Measurements from ENCODE around the gene CASP1. TPM values are rescaled to one million over a fixed set of nuclear protein-coding genes. Genes with fewer than 3 reads are reported as not detected.
A peak's percentile ranks its signal among the peaks of the same experiment; 100 is the strongest.
"Not testable (repeated sequence)": the region's sequence is repeated elsewhere in the genome, so short reads cannot be mapped to it uniquely, and the experiment has no call there.

The CASP1 gene
- total RNA-seq (2014; rRNA removed; shearing (Covaris generic)), result 24.8 and 32.0 TPM in 2 replicates

DNA sequence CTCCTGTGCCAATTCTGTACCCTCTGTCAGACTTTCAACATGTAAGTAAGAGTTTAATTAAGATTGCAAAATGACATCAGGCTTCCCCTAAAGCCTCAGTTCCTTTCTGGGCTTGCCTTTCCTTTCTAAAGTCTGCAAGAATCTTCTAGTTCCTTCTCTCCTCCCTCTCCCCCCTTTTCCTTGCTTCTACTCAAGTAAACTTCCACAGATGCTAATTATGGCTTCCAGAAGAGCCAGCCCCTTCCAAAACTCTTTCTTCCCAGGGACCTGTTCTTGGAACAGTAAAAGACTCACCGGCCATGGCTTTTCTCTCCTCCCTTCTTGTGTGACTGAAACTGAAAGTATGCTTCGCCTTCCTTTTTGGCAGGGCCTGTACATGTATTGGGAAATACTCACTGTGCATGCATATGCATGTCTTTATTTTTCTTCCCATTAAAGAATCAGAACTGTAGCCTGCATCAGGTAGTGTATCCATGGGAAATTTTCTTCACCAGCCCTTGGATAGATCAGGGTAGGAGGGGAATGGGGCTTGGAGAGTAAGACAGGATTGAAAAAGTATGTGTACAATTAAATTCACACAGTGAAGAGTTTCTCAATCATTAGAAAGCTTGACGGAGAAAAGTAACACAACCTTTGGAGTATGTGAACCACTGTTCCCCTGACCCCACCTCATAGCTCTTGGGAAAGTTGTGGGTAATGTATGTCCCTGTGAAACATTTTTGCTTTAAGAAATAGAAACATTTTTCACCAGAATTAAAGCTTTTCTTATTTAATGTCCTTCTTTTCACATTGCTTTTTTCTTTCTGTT lies at the start of gene CASP1:
Gene CASP1 (minus strand): TSS at position 332 of the 808 bp plus-strand sequence. CDS start 31 bp downstream, at position 301.
- peak; percentile 69 for DNase-seq (ENCODE audit: low read depth)

DNA sequence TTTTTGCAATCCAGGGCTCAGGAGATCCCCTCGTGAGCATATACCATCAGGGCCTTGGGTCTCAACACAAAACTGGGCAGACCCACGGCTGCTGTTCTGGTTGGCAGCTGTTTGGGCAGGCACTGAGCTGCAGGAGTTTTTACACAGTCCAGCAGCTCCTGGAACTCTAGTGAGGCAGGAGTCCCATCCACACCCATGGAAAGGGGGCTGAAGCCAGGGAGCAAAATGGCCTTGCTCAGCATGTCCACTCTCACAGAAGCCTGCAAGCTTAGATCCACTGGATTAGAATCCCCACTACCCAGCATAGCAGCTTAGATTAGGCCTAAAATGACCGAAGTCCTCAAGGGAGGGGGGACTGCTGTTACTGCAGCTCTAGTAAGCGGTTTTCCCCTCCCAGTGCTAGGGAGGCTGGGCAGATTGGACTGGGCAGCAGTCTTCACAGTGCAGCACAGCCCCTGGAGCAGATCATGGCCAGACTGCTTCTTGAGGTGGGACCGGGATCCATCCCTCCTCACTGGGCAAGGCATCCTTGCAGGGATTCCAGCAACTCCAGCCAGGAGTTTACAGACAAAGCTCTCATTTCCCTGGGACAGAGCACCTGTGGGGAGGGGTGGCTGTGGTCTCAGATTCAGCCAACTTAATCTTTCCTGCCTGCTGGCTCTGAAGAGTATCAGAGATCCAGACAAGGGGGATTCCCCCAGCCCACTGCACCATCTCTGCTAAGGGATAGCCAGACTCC lies 46.6 kb upstream of the CASP1 start:
- DNase-seq (ENCODE audit: low read depth), result no peak

- DNase-seq (ENCODE audit: low read depth), result not testable (repeated sequence)
These were observed 45.4 kb upstream of the CASP1 start for GRCh38 chr11:105080171-105080906.

DNA sequence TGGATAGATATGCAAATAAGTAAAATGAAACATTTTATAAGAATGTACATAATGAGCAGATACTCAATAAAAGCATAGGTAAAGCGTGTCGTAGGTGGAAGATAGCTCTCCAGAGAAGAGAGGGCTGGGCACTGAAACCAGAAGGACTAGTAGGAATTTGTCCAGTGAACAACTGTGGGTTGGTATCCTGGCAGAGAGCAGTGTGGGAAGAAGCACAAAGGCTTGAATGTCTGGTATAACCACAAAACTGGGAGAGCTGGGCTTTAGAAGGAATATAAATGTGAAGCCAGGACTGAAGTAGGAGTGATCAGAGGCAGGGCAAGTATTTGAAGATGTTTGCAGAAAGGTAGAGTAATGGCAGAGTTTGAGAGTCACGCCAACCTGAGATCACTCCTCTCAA lies 43.3 kb upstream of the CASP1 start:
- no peak for DNase-seq (ENCODE audit: low read depth)

GRCh38 chr11:105077141-105077790 lies 42.3 kb upstream of the CASP1 start:
- not testable (repeated sequence) for DNase-seq (ENCODE audit: low read depth)

GRCh38 chr11:105074166-105074530 lies 39.2 kb upstream of the CASP1 start:
- no peak for DNase-seq (ENCODE audit: low read depth)

DNA sequence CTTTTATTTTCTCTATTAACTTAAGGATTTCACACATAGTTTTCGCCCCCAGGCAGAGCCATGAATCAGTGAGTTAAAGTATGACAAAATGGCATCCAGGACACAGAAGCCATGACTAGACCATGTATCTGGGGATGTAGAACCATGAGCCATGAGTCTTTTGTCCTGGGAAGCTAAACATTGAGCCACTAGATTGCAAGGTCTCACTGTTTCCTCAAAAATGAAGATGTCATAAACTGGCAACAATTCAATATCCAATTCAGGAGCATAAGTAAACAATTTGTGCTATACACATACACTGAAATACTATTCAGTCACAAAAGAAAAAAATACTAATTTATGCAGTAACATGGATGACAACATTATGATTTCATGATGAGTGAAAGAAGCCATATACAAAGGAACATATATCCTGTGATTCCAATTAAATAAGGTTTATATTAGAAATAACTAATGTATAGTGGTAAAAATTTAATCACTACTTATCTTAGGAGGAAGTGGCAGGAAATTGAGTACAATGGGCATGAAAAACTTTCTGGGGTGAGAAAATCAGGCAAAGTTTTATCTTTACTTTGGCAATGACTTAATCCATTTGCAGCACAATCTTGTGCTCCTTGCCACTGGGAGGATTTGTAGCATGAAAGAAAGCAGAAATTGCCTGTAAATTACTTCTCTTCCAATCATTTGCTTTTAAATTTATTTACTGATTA lies 38.7 kb upstream of the CASP1 start:
- no peak for DNase-seq (ENCODE audit: low read depth)

DNA sequence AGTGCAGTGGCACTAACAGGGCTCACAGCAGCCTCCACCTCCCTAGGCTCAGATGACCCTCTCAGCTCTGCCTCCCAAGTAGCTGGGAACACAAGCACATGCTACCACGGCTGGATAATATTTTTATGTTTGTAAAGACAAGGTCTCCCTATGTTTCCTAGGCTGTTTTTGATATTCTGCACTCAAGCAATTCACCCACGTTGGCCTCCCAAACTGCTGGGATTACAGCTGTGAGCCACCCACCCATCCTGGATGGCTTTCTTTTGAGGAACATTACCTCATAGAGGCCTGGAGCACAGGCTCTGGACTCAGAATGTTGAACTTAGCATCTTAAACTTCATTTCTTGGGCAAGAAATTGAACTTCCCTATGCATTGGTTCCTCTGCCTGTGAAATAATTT lies 37.1 kb upstream of the CASP1 start:
- not testable (repeated sequence) for DNase-seq (ENCODE audit: low read depth)

GRCh38 chr11:105071089-105071732 lies 36.3 kb upstream of the CASP1 start:
- DNase-seq (ENCODE audit: low read depth), result no peak

GRCh38 chr11:105070306-105070705 lies 35.4 kb upstream of the CASP1 start:
- DNase-seq (ENCODE audit: low read depth), result no peak

- peak; percentile 45 for DNase-seq (ENCODE audit: low read depth)
These were observed 34.8 kb upstream of the CASP1 start for GRCh38 chr11:105069749-105070148.

DNA sequence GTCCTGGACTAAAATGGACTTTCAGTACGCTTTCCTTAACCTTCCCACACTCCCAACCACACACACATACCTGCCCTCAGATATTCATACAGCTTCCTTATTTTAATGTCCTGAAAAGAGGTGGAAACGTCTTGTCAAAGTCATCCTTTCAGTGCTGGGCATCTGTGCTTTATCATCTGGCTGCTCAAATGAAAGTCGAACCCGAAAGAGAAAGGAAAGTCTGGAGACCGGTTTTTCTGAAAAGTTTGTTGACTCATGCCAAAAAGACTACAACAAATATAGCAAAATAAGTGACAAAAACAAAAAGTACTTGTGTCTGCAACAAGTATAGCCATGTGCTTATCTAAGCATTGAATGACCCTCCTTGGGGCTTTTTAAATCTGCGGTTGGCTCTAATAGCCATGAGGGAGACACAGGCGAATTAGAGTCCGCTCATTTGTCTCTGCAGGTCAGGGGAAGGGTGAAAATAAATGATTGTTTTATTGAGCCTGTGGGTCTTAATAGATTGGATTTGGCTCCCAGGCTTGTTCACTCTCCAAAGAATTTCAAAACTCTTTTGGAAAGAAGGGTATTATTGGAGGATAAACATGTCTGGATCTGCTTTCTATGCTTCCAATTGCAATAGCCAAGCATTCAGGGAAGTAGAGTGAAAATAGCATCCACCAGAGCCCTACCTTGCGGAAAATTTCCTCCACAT lies 28.4 kb upstream of the CASP1 start:
- DNase-seq (ENCODE audit: low read depth), result not testable (repeated sequence)

GRCh38 chr11:105057432-105057831 lies 22.5 kb upstream of the CASP1 start:
- DNase-seq (ENCODE audit: low read depth), result no peak

GRCh38 chr11:105056446-105056845 lies 21.5 kb upstream of the CASP1 start:
- no peak for DNase-seq (ENCODE audit: low read depth)

DNA sequence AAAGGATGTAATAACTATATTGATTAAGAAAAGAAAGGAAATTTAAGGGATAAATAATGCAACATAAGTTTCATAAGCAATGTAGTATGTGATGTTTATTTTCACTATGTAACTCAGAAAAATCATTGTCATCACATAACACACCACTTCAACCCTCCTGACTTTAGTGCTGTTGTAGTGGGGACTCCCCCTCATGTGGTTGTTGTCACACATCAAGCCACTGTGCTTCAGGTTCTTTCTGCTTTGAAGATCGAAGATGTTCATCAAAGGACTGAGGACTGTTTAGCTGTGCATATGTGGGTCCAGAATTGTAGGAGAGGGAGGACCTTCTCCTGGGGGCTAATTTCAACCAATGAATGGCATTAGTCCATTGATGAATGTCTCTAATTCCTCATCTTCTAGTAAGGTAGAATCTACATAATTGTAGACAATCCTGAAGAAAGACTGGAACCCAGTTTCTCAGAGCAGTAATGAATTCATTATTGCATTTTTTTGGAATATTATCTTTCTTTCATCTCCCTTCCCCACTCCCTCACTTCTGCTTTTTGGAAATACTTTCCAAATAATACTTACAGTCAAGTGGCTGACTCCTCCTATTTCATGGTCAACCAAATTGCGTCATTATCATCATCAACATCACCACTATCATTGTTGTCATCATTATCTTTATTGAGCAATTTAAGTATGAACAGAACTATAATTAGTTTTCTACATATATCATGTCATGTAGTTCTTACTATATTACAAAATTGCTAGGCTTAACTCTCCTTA lies 20.0 kb upstream of the CASP1 start:
- DNase-seq (ENCODE audit: low read depth), result no peak

DNA sequence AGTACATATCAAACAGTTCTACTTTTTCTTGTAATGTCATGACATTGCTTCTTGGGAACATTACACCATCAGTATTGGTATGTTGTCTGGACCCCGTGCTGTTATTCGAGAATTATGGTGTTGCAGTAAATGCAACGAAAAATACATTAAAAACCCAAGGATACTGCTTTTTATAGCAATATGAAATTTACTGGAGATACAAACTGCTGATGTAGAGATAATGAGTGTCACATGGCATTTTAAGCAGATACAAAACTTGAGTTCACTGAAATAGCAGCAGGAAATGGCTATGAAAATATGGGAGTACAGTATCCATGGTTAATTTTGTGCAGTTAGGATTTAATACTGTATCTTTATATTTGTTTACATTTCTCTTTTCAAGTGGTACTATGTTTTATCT lies 17.5 kb upstream of the CASP1 start:
- no peak for DNase-seq (ENCODE audit: low read depth)

GRCh38 chr11:105051559-105051958 lies 16.6 kb upstream of the CASP1 start:
- no peak for DNase-seq (ENCODE audit: low read depth)

- no peak for DNase-seq (ENCODE audit: low read depth)
These were observed 14.5 kb upstream of the CASP1 start for GRCh38 chr11:105049481-105049880.

GRCh38 chr11:105046898-105047579 lies 12.1 kb upstream of the CASP1 start:
- peak; percentile 100 for DNase-seq (ENCODE audit: low read depth)

Data from M059J (cell line).